DND-41 (cell line): ENCODE measurements around the gene RPL13A.

ENCODE experiments used
- ATAC-seq: fragments of 200-7000 bp; cut with Tn5 transposase; 3 replicates; pipeline ENCODE4 v1.9.1; 2021; ENCODE audit warnings: low read depth; ENCODE audit not compliant: insufficient read depth
- DNase-seq: peaks from one replicate; pipeline ENCODE4 v3.0.0-alpha.2; 2020
- H2AFZ ChIP-seq: 2 replicates; pipeline ENCODE4 v1.6.0; 2012; ENCODE audit warnings: low read depth, low read length
- H3K27ac ChIP-seq: 2 replicates; pipeline ENCODE4 v1.5.1; 2012; ENCODE audit warnings: low read length, inconsistent platforms
- H3K27me3 ChIP-seq: fragments of 200-600 bp; sonication (generic); 2 replicates; pipeline ENCODE4 v1.6.0; 2012; ENCODE audit warnings: low read length, mild to moderate bottlenecking, inconsistent platforms; ENCODE audit not compliant: insufficient read depth, poor library complexity
- H3K36me3 ChIP-seq: 2 replicates; pipeline ENCODE4 v1.5.1; 2012; ENCODE audit warnings: low read length, inconsistent platforms; ENCODE audit not compliant: insufficient read depth
- H3K4me1 ChIP-seq: 2 replicates; pipeline ENCODE4 v1.5.1; 2012; ENCODE audit warnings: mild to moderate bottlenecking, low read length; ENCODE audit not compliant: insufficient read depth
- H3K4me2 ChIP-seq: 2 replicates; pipeline ENCODE4 v1.6.0; 2012; ENCODE audit warnings: mild to moderate bottlenecking, moderate library complexity, low read length, inconsistent platforms; ENCODE audit not compliant: insufficient read depth
- H3K4me3 ChIP-seq, 2 experiments: fragments of 200-600 bp in 1 of 2; shearing (Covaris generic) in 1 of 2; 2 replicates each; pipeline ENCODE4 v1.5.1; 2012 to 2016; ENCODE audit warnings: inconsistent platforms in 2 of 2, low read length in 2 of 2, mild to moderate bottlenecking in 2 of 2, low read depth in 1 of 2, moderate library complexity in 1 of 2
- H3K79me2 ChIP-seq: 2 replicates; pipeline ENCODE4 v1.6.0; 2012; ENCODE audit warnings: low read length, inconsistent platforms; ENCODE audit not compliant: insufficient read depth
- H3K9ac ChIP-seq: 2 replicates; pipeline ENCODE4 v1.6.0; 2012; ENCODE audit warnings: low read depth, mild to moderate bottlenecking, inconsistent platforms, low read length, moderate library complexity
- H3K9me3 ChIP-seq: 2 replicates; pipeline ENCODE4 v1.5.1; 2012; ENCODE audit warnings: low read length, moderate library complexity, mild to moderate bottlenecking, inconsistent platforms; ENCODE audit not compliant: insufficient read depth, severe bottlenecking
- H4K20me1 ChIP-seq: 2 replicates; pipeline ENCODE4 v1.6.0; 2012; ENCODE audit warnings: low read length; ENCODE audit not compliant: insufficient read depth
- EZH2 ChIP-seq: IDR thresholded peaks from 3 replicates; pipeline ENCODE4 v1.6.1; 2012; ENCODE audit warnings: borderline replicate concordance, low read depth, mild to moderate bottlenecking, moderate library complexity, low read length, inconsistent platforms; ENCODE audit not compliant: severe bottlenecking
- TF ChIP-seq, protein P1 (sequence below): IDR thresholded peaks from 2 replicates; pipeline ENCODE4 v1.5.1; 2012; ENCODE audit warnings: borderline replicate concordance, low read length, moderate library complexity, mild to moderate bottlenecking; ENCODE audit not compliant: poor library complexity, severe bottlenecking; ENCODE audit errors: extremely low read depth

The RPL13A gene

GRCh38 chr19:49487277-49488045, at the start of gene RPL13A:
Gene RPL13A, plus strand, starts transcription at chr19:49487608. Its CDS starts 22 bp downstream, at chr19:49487630.
- Histone ChIP-seq H3K9ac (peak within 1 kb of the TSS; percentile 87), H4K20me1 (peaks cover 41% of the 10 kb centered on the region), H3K4me2 (peak within 1 kb of the TSS; percentile 75), H2AFZ (peak within 1 kb of the TSS; percentile 83), H3K4me1 (peaks cover 37% of the 10 kb centered on the region), H3K9me3 (no peaks in the 10 kb centered on the region), H3K4me3 (peak within 1 kb of the TSS; percentile 67 to 88), H3K27me3 (no peaks in the 10 kb centered on the region), H3K27ac (peak within 1 kb of the TSS; percentile 96), H3K79me2 (peaks cover 44% of the 10 kb centered on the region), H3K36me3 (peaks cover 50% of the 10 kb centered on the region)
- TF ChIP-seq, protein P1, sequence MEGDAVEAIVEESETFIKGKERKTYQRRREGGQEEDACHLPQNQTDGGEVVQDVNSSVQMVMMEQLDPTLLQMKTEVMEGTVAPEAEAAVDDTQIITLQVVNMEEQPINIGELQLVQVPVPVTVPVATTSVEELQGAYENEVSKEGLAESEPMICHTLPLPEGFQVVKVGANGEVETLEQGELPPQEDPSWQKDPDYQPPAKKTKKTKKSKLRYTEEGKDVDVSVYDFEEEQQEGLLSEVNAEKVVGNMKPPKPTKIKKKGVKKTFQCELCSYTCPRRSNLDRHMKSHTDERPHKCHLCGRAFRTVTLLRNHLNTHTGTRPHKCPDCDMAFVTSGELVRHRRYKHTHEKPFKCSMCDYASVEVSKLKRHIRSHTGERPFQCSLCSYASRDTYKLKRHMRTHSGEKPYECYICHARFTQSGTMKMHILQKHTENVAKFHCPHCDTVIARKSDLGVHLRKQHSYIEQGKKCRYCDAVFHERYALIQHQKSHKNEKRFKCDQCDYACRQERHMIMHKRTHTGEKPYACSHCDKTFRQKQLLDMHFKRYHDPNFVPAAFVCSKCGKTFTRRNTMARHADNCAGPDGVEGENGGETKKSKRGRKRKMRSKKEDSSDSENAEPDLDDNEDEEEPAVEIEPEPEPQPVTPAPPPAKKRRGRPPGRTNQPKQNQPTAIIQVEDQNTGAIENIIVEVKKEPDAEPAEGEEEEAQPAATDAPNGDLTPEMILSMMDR, result no peak
- TF ChIP-seq EZH2, result no peak
- DNase-seq (peak; percentile 100), ATAC-seq (peak; percentile 93)

- no peak overlapping the region for H3K27ac ChIP-seq
- H2AFZ ChIP-seq, result no peak overlapping the region
- H3K79me2 ChIP-seq, result no peaks in the 10 kb centered on the region
- H3K36me3 ChIP-seq, result no peaks in the 10 kb centered on the region
- H4K20me1 ChIP-seq, result peaks cover 4% of the 10 kb centered on the region; the same call in 1 of the 2 replicates
- ATAC-seq, result no peak
- H3K9ac ChIP-seq, result no peak overlapping the region
- no peak overlapping the region for H3K4me2 ChIP-seq
- no peak for DNase-seq
- TF ChIP-seq EZH2, result no peak
- TF ChIP-seq, protein P1, result no peak
- H3K9me3 ChIP-seq, result no peaks in the 10 kb centered on the region
- peaks cover 25% of the 10 kb centered on the region for H3K27me3 ChIP-seq
- peaks cover 5% of the 10 kb centered on the region for H3K4me1 ChIP-seq
- H3K4me3 ChIP-seq, result no peak overlapping the region
These were observed 49.1 kb upstream of the RPL13A start for GRCh38 chr19:49438261-49438660.

DNA sequence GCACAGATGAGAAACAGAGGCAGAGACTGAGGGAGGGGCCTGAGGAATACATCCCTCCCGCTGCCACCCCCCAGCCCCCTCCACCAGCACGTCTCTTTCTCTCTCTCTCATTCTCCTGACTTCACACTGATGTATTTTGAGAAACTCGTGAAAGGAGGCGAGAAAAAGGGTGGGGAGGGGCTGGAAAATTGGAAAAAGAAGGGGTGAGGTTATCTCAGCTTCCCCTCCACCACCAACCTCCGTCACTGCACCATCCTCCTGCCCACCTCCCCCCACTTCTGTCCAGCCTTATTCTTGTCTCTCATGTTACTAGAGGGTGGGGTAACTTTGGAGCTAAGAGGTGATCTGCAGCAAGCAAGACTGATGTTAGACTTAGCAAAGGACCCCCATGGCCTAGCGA, 47.6 kb upstream of the RPL13A start:
- Histone ChIP-seq H3K9me3 (no peaks in the 10 kb centered on the region), H3K36me3 (no peaks in the 10 kb centered on the region), H3K79me2 (no peaks in the 10 kb centered on the region), H3K27ac (no peak overlapping the region), H4K20me1 (peaks cover 4% of the 10 kb centered on the region; the same call in 1 of the 2 replicates), H3K4me1 (peaks cover 16% of the 10 kb centered on the region), H3K4me3 (no peak overlapping the region), H3K9ac (no peak overlapping the region), H3K27me3 (peaks cover 25% of the 10 kb centered on the region), H3K4me2 (no peak overlapping the region), H2AFZ (no peak overlapping the region)
- no peak for TF ChIP-seq EZH2
- TF ChIP-seq, protein P1, result no peak
- DNase-seq (no peak), ATAC-seq (no peak)
